Spinal cord (tissue), 10 donors: ENCODE results near the gene GRAP. TPM values are rescaled to one million over a fixed set of nuclear protein-coding genes. Genes with fewer than 3 reads are reported as not detected.

Experiments used
- DNase-seq, 6 donors: peaks; one replicate each; pipeline versions ENCODE4 v3.0.0 to v3.0.0-alpha.2; 2013 to 2015; ENCODE audit warnings: low spot score in 6 of 6, low read depth in 4 of 6
- H3K27ac ChIP-seq: one replicate; pipeline ENCODE4 v1.5.1; 2013; ENCODE audit warnings: low read depth, low read length, control low read depth
- H3K27me3 ChIP-seq: one replicate; pipeline ENCODE4 v1.6.1; 2013; ENCODE audit warnings: low read length; ENCODE audit not compliant: control insufficient read depth, insufficient read depth
- H3K36me3 ChIP-seq: one replicate; pipeline ENCODE4 v1.6.1; 2013; ENCODE audit warnings: low read length; ENCODE audit not compliant: control insufficient read depth, insufficient read depth
- H3K4me1 ChIP-seq: one replicate; pipeline ENCODE4 v1.6.1; 2013; ENCODE audit warnings: low read length; ENCODE audit not compliant: control insufficient read depth, insufficient read depth
- H3K4me3 ChIP-seq: one replicate; pipeline ENCODE4 v1.5.1; 2013; ENCODE audit warnings: low read depth, low read length, control low read depth
- H3K9me3 ChIP-seq: one replicate; pipeline ENCODE4 v1.6.1; 2013; ENCODE audit warnings: low read length; ENCODE audit not compliant: control insufficient read depth, insufficient read depth
- WGBS: methylation state at CpG from one replicate; pipeline ENCODE4 v1.1.5; 2013; ENCODE audit warnings: missing lambda C conversion rate; ENCODE audit not compliant: insufficient coverage; 5-methylcytosine and 5-hydroxymethylcytosine counted together
- polyA plus RNA-seq, 2 donors: library from polyadenylated mRNA; unstranded; fragments of 120-200 nt; gene quantifications; one replicate each; pipeline ENCODE4 v1.2.1, GENCODE V29; 2013; ENCODE audit not compliant: insufficient read length in 2 of 2
- total RNA-seq, 2 donors: library from RNA; depleted of rRNA in 1 of 2; stranded (reverse); fragments of 120-200 nt in 1 of 2; fragments of >200 nt in 1 of 2; gene quantifications; one replicate each; pipeline versions ENCODE4 v1.2.3 to v1.2.4, GENCODE V29; 2013 to 2014
- donor health status: healthy.

Gene GRAP
- total and polyA plus RNA-seq, 4 donors, result 3.7 to 6.5 (median 5.3) TPM

- Histone ChIP-seq H3K27me3 (no peaks in the 10 kb centered on the region), H3K4me1 (peaks cover 3% of the 10 kb centered on the region), H3K36me3 (peaks cover 7% of the 10 kb centered on the region), H3K9me3 (no peaks in the 10 kb centered on the region), H3K4me3 (no peak overlapping the region), H3K27ac (no peak overlapping the region)
- DNase-seq, result no peak
- WGBS, result 82% methylated on average over 9 of the region's 9 CpGs
Observed at GRCh38 chr17:18987230-18987610, 59.5 kb downstream of the GRAP start.

- H3K27ac ChIP-seq, result no peak overlapping the region
- no peak overlapping the region for H3K4me3 ChIP-seq
- DNase-seq, result no peak
- H3K9me3 ChIP-seq, result no peaks in the 10 kb centered on the region
- H3K27me3 ChIP-seq, result no peaks in the 10 kb centered on the region
- H3K4me1 ChIP-seq, result peaks cover 3% of the 10 kb centered on the region
- 75% methylated on average over 19 of the region's 21 CpGs for WGBS
- peaks cover 9% of the 10 kb centered on the region for H3K36me3 ChIP-seq
Observed at GRCh38 chr17:18986541-18987229, 60.1 kb downstream of the GRAP start.

GRCh38 chr17:18985475-18985874 lies 61.3 kb downstream of the GRAP start:
- Histone ChIP-seq H3K27me3 (no peaks in the 10 kb centered on the region), H3K27ac (no peak overlapping the region), H3K36me3 (peaks cover 9% of the 10 kb centered on the region), H3K4me1 (peaks cover 3% of the 10 kb centered on the region), H3K9me3 (no peaks in the 10 kb centered on the region), H3K4me3 (no peak overlapping the region)
- WGBS, result 95% methylated on average over 9 of the region's 9 CpGs
- DNase-seq, result no peak

- 94% methylated on average over 21 of the region's 21 CpGs for WGBS
- Histone ChIP-seq H3K4me3 (no peak overlapping the region), H3K36me3 (peaks cover 9% of the 10 kb centered on the region), H3K9me3 (no peaks in the 10 kb centered on the region), H3K4me1 (peaks cover 3% of the 10 kb centered on the region), H3K27me3 (no peaks in the 10 kb centered on the region), H3K27ac (no peak overlapping the region)
- DNase-seq, result no peak
Observed at GRCh38 chr17:18984273-18985114, 62.3 kb downstream of the GRAP start.

GRCh38 chr17:18981642-18982424 lies 64.9 kb downstream of the GRAP start:
- peak in 2 of 6 donors; percentile 10 to 29 for DNase-seq
- 59% methylated on average over 30 of the region's 30 CpGs for WGBS
- H3K27ac ChIP-seq, result no peak overlapping the region
- H3K4me1 ChIP-seq, result peaks cover 3% of the 10 kb centered on the region
- H3K4me3 ChIP-seq, result no peak overlapping the region
- no peaks in the 10 kb centered on the region for H3K27me3 ChIP-seq
- H3K9me3 ChIP-seq, result no peaks in the 10 kb centered on the region
- H3K36me3 ChIP-seq, result peaks cover 19% of the 10 kb centered on the region

GRCh38 chr17:18981335-18981641 lies 65.5 kb downstream of the GRAP start:
- no peaks in the 10 kb centered on the region for H3K27me3 ChIP-seq
- no peak overlapping the region for H3K27ac ChIP-seq
- no peak overlapping the region for H3K4me3 ChIP-seq
- peaks cover 22% of the 10 kb centered on the region for H3K36me3 ChIP-seq
- no peak for DNase-seq
- H3K4me1 ChIP-seq, result no peaks in the 10 kb centered on the region
- no peaks in the 10 kb centered on the region for H3K9me3 ChIP-seq
- 68% methylated on average over 5 of the region's 6 CpGs for WGBS

- H3K36me3 ChIP-seq, result peaks cover 22% of the 10 kb centered on the region
- WGBS, result 67% methylated on average over 7 of the region's 13 CpGs
- H3K9me3 ChIP-seq, result no peaks in the 10 kb centered on the region
- H3K4me3 ChIP-seq, result no peak overlapping the region
- no peak overlapping the region for H3K27ac ChIP-seq
- H3K27me3 ChIP-seq, result no peaks in the 10 kb centered on the region
- no peaks in the 10 kb centered on the region for H3K4me1 ChIP-seq
- no peak for DNase-seq
Observed at GRCh38 chr17:18980682-18981334, 65.9 kb downstream of the GRAP start.

- peaks cover 18% of the 10 kb centered on the region for H3K36me3 ChIP-seq
- no peak overlapping the region for H3K4me3 ChIP-seq
- no peaks in the 10 kb centered on the region for H3K27me3 ChIP-seq
- no peak for DNase-seq
- H3K9me3 ChIP-seq, result no peaks in the 10 kb centered on the region
- no peak overlapping the region for H3K27ac ChIP-seq
- no peaks in the 10 kb centered on the region for H3K4me1 ChIP-seq
- 92% methylated on average over 9 of the region's 17 CpGs for WGBS
Observed at GRCh38 chr17:18978655-18979054, 68.1 kb downstream of the GRAP start.

GRCh38 chr17:18978050-18978449 lies 68.7 kb downstream of the GRAP start:
- no peak overlapping the region for H3K27ac ChIP-seq
- no peaks in the 10 kb centered on the region for H3K9me3 ChIP-seq
- H3K4me3 ChIP-seq, result no peak overlapping the region
- WGBS, result 91% methylated on average over 13 of the region's 13 CpGs
- DNase-seq, result no peak
- peaks cover 18% of the 10 kb centered on the region for H3K36me3 ChIP-seq
- H3K27me3 ChIP-seq, result no peaks in the 10 kb centered on the region
- no peaks in the 10 kb centered on the region for H3K4me1 ChIP-seq
